Activated CD4-positive, alpha-beta T cell treated with anti-CD3 and anti-CD28 coated beads, Interleukin-2, amount 50 U/mL, for 48 hours (primary cell): ENCODE data around the gene PTPRN2.

Source experiments
- DNase-seq, 2 experiments: peaks; one replicate each; pipeline ENCODE4 v3.0.0-alpha.2; 2020

The PTPRN2 gene

GRCh38 chr7:157828190-157828589, 759.4 kb downstream of the PTPRN2 start:
- no peak for DNase-seq

- no peak for DNase-seq
Observed at GRCh38 chr7:157827863-157828160, 759.8 kb downstream of the PTPRN2 start.

- peak; percentile 15 to 32 for DNase-seq
Observed at GRCh38 chr7:157827045-157827862, 760.4 kb downstream of the PTPRN2 start.

- no peak for DNase-seq
Observed at GRCh38 chr7:157826566-157826965, 761.1 kb downstream of the PTPRN2 start.

GRCh38 chr7:157825325-157825724, 762.3 kb downstream of the PTPRN2 start:
- DNase-seq, result peak in 1 of 2 experiments; percentile 15

- no peak for DNase-seq
Observed at GRCh38 chr7:157824819-157825121, 762.9 kb downstream of the PTPRN2 start.

GRCh38 chr7:157824011-157824818, 763.4 kb downstream of the PTPRN2 start:
- DNase-seq, result no peak

GRCh38 chr7:157822688-157823031, 765.0 kb downstream of the PTPRN2 start:
- no peak for DNase-seq

GRCh38 chr7:157821959-157822687, 765.5 kb downstream of the PTPRN2 start:
- DNase-seq, result no peak

- DNase-seq, result no peak
Observed at GRCh38 chr7:157820796-157821195, 766.8 kb downstream of the PTPRN2 start.

- DNase-seq, result no peak
Observed at GRCh38 chr7:157819455-157819807, 768.2 kb downstream of the PTPRN2 start.

GRCh38 chr7:157818701-157819454, 768.7 kb downstream of the PTPRN2 start:
- no peak for DNase-seq

GRCh38 chr7:157817944-157818700, 769.5 kb downstream of the PTPRN2 start:
- DNase-seq, result no peak

- DNase-seq, result no peak
Observed at GRCh38 chr7:157817433-157817832, 770.2 kb downstream of the PTPRN2 start.

GRCh38 chr7:157816526-157817250, 770.9 kb downstream of the PTPRN2 start:
- no peak for DNase-seq

GRCh38 chr7:157816086-157816485, 771.5 kb downstream of the PTPRN2 start:
- DNase-seq, result no peak

- DNase-seq, result no peak
Observed at GRCh38 chr7:157815706-157816022, 772.0 kb downstream of the PTPRN2 start.

GRCh38 chr7:157814931-157815705, 772.5 kb downstream of the PTPRN2 start:
- DNase-seq, result no peak

GRCh38 chr7:157813741-157814661, 773.6 kb downstream of the PTPRN2 start:
- no peak for DNase-seq

- no peak for DNase-seq
Observed at GRCh38 chr7:157813053-157813452, 774.6 kb downstream of the PTPRN2 start.
